GM12891 (cell line): ENCODE data around the gene MRPL43.

ENCODE experiments used
- PAX5 ChIP-seq: IDR thresholded peaks from 2 replicates; pipeline ENCODE4 v1.6.1; 2011; ENCODE audit warnings: low read length, moderate library complexity, mild to moderate bottlenecking; ENCODE audit not compliant: insufficient read depth, severe bottlenecking
- POLR2A ChIP-seq: IDR thresholded peaks from 2 replicates; pipeline ENCODE4 v1.6.1; 2011; ENCODE audit warnings: low read depth, low read length, control low read depth
- SPI1 ChIP-seq: IDR thresholded peaks from 2 replicates; pipeline ENCODE4 v1.6.1; 2011; ENCODE audit warnings: low read depth, low read length, control low read depth
- TAF1 ChIP-seq: IDR thresholded peaks from 2 replicates; pipeline ENCODE4 v1.6.1; 2011; ENCODE audit warnings: low read depth, low read length, control low read depth

DNA sequence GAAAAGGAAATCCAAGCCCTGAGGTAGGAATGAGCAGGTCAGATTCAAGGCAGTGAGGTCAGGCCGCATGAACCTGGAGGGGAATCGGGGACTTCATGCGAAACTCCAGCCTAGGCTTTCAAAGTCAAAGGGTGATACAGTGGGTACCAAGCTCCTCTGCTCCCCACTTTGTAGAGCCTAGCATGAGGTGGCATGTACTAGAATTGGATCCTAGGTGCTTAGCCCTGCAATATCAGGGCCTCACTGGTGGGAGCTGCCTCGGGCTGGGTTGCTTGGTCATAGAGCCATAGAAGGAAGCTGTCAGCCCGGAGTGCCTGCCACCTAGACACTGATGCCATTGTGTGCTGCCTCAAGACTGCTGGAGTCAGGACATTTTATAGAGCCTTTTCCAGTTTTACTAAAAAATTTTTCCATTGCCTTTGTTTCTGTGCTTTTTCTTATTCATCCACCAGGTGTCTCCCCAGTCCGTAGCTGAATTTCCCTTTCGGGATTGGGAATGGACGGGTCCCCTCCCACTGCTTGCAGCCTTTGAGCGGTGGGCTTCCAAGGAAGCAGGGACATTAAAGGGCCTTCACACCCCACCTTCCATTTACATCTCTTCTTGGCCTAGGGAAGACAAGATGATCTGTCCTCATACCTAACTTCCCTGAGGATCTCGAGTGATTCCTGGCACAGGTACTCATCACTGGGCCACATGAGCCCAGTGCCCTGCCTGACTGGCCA is 6.8 kb upstream of the MRPL43 start:
- TF ChIP-seq POLR2A (no peak), TAF1 (no peak), PAX5 (no peak), SPI1 (no peak)
